ENCODE results near the gene FOXF1.
A peak's percentile ranks its signal among the peaks of the same experiment; 100 is the strongest.

Gene FOXF1

GRCh38 chr16:86517033-86517432 lies 6.7 kb downstream of the FOXF1 start:
- H3K27ac ChIP-seq = no peak overlapping the region
- TF ChIP-seq CTCF (conservative IDR thresholded peaks at IDR 0.05) = no peak

- H3K27ac ChIP-seq = no peak overlapping the region
- peak; percentile 70 for TF ChIP-seq CTCF (conservative IDR thresholded peaks at IDR 0.05)
Measured at GRCh38 chr16:86517652-86518258, 7.4 kb downstream of the FOXF1 start.

GRCh38 chr16:86519007-86519648 lies 8.8 kb downstream of the FOXF1 start:
- TF ChIP-seq CTCF (conservative IDR thresholded peaks at IDR 0.05) = no peak

GRCh38 chr16:86519649-86520316 lies 9.5 kb downstream of the FOXF1 start:
- peak; percentile 70 for TF ChIP-seq CTCF (conservative IDR thresholded peaks at IDR 0.05)

More at GRCh38 chr16:86519007-86519648, 8.8 kb downstream of the FOXF1 start:
- H3K27ac ChIP-seq = no peak overlapping the region

GRCh38 chr16:86520317-86521210 lies 10.2 kb downstream of the FOXF1 start:
- no peak; the same call in 1 of the 2 replicates for TF ChIP-seq CTCF (conservative IDR thresholded peaks at IDR 0.05)
- no peak overlapping the region for H3K27ac ChIP-seq

More at GRCh38 chr16:86519649-86520316, 9.5 kb downstream of the FOXF1 start:
- no peak overlapping the region for H3K27ac ChIP-seq

- no peak for TF ChIP-seq CTCF (conservative IDR thresholded peaks at IDR 0.05)
- no peak overlapping the region for H3K27ac ChIP-seq
Measured at GRCh38 chr16:86521236-86522197, 11.2 kb downstream of the FOXF1 start.
